CD1c-positive myeloid dendritic cell (primary cell): ENCODE results near the gene LRRC32.

Source experiments
- DNase-seq: peaks from one replicate; pipeline ENCODE4 v3.0.0-alpha.2; 2016; ENCODE audit errors: extremely low spot score

The LRRC32 gene

DNA sequence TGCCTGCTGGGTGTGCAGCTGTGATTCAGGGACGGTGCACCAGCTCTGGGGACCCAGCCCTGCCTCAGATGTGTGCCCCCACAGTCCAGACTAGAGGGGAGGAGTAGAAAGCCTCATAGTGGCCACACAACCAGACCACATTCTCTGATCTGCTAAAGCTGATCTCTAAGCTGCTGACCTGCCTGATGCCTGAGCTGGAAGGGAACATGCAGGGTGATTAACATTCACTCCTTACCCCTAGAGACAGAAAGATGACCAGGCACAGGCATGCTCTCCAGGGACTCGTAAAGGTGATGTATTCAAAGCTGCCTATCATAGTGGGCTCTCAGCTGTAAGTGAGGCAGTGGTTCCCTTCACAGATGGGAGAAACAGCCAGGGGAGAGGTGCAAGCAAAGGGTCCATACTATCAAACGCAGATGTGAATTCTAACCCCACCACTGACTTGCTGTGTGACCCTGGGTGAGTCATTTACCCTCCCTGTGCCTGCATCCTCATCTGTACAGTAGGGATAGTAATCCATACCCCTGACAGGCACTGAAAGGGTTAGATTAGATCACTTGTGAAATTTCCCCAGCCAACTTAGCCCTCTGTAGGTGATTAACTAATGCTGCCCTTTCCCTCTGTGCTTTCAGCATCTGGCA lies 29.0 kb upstream of the LRRC32 start:
- DNase-seq: no peak

DNA sequence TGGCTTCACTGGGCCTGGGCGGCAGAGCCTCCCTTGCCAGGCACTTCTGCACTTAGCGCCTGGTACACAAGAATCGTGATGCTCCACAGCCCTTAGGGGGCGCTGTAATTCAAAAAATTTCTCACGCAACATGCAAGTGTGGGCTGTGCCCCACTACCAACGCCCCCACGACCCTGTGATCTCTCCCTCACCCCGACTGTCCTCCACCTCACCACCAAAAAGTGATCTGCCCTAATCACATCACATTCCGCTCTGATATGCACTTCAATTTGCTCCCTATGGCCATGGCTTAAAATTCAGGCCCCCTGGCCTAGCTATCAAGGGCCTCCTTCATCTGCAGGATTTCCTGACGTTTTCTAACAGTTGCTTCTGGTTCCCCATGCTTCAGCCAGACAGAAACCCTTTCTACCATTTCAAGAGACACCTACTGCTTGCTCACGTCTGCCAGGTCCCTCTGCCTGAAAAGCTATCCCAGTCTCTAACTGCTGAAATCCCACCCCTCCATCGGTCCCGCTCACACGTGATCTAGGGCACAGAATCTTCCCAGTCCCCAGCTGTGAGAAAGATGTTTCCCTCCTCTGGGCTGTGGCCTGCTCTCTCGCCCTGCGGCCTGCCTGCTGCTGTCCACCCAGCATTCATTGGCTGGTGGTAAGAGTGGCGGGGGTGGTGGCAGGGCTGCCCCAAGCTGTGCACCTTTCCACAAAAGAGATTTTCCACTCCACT lies 27.9 kb upstream of the LRRC32 start:
- DNase-seq: no peak

DNA sequence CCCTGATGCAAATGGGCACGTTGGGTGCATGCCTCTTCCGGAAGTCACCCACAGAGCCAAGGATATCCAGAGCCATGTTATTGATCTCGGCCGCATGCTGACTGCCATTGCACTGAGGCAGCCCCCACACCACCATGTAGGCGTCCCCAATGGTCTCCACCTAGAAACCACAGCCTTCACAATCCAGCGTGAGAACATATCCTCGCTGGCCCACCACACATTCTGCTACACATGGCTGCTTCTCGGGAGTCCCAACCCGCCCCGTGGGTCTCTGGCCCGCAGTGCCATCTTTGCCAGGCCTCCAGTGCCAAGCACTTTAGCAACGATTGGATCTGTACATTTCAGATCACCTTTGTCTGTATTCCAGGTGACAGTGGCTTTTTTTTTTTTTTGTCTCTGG lies 26.2 kb upstream of the LRRC32 start:
- no peak for DNase-seq

DNA sequence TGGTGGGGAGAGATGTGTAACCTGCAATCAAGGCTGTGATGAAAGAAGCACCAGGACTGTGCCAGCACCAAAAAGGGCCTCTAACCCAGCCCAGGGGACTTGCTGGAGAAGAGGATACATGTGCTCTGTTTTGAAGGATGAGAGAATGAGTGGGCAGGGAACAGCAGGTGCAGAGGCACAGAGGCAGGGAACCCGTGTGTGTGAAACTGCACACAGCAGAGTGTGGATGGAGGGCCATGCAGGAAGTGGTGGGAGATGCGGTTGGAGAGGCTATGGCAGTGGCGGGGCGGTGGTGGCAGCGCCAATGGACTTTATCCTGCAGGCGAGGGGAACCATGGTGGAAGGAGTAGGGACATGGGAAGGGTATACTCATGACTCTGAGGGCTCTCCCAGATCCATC lies 25.2 kb upstream of the LRRC32 start:
- DNase-seq: peak; percentile 37

DNA sequence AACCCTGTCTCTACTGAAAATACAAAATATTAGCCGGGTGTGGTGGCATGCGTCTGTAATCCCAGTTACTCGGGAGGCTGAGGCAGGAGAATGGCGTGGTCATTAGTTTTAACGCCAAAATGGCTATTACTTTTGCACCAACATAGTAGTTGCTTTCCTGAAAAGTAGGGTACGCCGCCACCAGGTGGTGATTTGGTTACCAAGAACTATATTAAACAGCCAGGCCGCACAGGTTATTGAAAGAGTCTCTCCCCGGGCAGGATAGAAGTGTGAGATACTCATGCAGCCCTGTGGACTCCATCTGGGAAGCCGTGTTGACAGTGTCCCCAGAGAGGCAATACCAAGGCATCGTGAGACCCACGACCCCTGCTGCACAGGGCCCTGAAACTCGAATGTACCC lies 24.6 kb upstream of the LRRC32 start:
- DNase-seq: no peak

DNA sequence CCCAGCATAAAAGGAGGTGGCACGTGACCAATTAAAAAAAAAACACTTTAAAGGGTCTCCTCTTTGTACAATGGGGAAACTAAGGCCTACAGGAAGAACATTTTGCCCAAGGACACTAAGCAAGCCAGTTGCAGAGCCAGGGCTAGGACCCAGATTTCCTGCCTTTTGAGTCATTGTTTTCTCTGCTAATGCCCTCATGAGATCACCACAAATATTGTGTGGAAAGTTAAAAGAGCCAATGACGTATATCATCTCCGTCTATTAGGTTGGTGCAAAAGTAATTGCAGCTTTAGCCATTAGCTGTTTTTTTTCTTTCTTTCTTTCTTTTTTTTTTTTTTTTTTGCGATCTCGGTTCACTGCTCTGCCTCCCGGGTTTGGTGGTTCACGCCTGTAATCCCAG lies 24.1 kb upstream of the LRRC32 start:
- peak; percentile 23 for DNase-seq

DNA sequence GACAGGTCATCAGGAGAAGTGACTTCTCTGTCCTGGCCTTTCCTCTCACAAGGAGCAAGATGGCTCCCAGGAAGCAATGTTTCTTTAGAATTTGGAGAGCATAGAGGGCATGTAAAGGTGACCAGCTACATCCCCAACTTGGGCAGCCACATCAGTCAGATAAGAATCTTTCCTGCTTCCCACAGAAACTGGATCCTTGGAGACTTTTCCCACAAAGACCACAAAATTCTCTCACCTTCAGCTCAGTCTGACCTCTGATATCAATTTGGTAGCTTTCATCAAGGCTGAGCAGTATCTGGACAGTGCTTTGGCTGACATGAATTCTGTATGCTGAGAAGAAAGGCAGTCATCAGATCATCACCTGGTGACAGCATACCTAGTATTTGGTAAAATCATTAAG lies 23.3 kb upstream of the LRRC32 start:
- no peak for DNase-seq

DNA sequence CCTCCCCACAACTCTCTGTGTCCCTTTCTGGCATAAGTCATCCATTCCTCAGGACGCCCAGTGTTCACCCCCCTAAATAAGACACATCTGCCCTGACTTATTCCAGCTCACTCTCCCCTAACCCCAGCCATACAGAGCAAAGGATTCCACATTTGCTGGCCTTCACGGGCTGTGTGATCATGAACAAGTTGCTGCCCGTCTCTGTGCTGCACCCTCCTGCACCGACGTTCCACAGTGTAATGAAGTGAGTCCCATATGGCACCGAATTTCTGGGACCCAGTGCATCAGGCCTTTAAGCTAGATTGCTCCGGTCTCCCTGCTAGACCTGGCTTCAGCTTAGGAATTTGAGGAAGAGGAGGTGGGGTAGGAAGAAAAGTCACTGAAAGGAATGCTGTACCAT lies 22.4 kb upstream of the LRRC32 start:
- no peak for DNase-seq

DNA sequence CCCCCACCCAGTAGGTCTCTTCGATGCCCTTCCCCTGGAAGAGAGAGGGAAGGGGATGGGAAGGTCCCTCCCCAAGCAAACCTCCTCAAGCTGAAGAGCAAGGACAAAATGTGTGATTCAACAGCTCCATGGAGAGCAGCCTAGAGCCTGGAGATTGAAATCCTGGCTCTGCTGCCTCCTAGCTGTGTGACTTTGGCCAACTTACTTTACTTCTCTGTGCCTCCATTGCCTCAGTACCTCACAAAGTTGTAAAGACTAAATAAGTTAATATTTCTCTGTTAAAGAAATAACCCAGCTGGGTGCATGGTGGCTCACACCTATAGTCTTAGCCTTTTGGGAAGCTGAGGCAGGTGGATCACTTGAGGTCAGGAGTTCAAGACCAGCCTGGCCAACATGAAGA lies 21.1 kb upstream of the LRRC32 start:
- DNase-seq: no peak

DNA sequence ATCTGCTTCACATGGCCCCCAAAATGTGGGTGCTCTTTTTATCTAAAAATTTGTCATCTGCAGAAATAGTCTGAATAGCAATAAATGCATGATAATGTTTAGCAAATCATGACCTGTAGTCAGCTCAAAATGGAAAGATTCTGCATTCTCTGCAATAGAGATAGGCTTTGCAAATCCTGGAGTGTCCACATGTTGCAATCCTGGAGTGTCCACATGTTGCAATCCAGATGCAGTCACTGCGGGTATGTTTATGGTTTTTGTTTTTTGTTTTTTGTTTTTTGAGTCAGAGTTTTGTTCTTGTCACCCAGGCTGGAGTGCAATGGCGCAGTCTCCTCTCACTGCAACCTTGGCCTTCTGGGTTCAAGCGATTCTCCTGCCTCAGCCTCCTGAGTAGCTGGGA lies 20.2 kb upstream of the LRRC32 start:
- peak; percentile 95 for DNase-seq

DNA sequence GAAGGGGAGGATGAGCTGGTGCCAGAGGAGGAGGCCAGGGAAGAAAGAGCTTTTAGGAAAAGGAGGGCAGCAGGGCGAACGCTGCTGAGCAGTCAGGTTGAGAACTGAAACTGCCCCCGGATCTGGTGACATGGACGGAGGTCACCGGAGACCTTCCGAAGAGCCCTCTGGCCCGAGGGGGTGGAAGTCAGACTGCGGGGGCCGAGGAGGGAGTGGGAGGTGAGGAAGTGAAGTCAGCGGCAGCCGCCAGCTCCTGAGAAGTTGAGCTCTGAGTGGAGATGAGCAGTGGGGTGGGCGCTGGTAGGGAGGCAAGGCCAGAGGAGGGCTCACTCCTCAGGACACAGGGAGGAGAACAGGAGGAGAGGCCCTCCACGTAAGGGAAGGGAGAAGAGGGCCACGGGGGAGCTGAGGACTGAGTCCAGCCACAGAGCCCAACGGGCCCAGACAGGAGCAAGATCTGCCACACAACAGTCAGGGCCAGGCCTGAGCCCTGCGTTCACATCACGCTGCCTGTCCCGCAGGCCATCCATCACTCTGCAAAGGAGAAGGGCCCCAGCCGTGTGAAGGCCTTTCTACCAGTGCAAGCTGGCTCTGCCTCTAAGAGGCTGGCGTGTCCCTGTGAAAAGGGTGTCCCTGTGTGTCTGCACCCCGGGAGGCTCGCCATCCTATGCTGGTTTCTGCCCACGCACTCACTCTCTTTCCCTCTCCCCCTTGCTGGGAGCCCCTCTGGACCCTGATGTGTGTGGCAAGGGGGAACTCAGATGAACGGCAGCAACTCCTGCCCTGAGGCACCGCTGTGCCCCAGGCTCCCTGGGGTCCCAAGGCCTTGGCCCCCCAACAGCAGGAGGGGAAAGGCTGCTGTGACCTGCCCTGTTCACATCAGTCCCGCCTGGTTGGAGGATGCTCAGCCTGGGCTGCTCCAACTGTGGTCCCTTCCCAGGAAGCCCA lies 19.0 kb upstream of the LRRC32 start:
- DNase-seq: peak; percentile 97

DNA sequence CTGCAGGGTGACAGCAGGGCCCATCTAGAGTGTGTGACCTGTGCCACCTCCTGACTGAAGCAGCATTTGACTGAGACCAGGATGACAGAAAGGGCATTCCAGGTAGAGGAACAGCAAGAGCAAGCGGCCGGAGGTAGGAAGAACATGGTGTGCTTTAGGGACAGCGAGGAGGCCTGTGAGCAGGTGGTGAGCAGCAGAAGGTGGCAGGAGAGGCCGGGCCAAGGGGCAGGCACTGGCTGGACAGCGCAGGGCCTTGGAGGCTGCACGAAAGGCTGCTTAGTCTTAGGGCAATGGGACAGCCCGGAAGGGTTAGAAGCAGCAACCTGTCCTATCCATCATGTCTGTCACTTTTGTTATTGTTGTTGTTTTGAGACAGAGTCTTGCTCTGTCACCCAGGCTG lies 17.6 kb upstream of the LRRC32 start:
- DNase-seq: no peak

DNA sequence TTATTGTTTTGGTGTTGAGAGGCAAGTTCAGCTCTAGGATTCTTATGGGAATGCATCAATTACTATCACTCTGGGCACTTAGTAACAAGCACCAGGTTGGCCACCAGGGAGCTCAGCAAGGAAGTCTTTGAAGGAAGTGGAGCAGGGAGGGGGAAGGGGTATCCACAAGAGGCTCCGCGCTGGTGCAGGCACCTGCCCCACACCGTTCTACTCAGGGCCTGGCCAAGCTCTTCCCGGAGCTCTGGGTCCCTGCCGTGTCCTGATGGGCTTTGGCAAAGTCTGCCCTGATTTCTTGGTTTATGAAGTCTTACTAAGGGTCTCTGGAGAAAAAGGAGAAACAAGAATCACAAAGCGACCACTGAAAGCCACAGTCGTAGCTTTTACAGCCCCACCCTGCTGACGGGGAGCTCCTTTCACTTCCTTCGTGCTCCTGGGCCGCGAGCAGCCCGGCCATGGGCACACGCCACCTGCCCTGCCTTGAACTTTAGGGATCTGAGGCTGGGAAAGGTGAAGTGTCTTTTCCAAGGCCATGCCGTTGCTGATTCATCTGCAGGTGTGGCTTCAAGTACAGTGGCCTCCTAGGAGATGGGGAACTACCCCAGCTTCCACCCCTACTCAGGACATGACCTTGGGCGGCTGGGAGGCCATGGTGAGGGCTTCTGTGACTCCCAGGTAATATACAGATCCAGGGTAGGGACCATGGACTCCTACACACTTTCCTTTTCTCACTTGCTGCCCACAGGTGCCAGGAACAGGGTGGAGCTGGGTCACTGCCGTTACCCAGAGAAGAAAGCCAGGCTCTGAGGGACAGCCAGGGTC lies 15.9 kb upstream of the LRRC32 start:
- DNase-seq: peak; percentile 84

DNA sequence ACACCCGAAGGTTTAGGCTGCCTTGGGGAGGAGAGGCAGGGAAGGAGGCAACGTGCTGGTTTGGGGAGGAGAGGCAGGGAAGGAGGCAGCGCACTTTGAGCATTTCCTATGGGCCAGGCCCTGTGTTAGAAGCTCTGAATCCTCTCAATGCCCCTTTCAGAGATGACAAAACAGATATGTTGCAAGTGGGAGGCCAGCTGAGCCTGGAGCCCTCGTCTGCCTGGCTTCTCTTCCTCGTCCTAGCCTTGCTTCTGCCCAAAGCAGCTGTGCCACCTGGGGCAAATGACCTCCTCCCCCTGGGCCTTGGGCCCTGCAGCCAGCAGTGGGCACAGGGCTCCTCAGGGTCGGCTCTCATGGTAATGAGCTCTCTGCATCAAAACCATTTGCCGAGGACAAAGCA lies 15.3 kb upstream of the LRRC32 start:
- DNase-seq: peak; percentile 48

DNA sequence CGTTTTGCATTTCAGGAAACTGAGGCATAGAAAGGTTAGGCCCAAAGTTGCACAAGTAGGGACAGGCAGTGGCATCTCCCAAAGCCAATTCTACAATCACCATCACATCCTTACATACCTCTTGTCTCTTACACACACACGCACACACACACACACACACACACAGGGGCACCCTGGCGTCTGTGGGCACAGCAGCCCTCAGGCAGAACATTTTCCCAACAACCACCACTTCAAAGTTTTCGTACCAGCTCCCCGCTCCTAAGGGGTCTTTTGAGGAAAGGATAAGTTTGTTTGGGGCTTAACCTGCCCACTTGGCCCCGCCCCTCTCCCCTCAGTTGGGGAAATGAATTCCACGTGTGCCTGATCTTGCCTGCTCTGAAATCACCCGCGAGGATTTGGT lies 14.7 kb upstream of the LRRC32 start:
- DNase-seq: no peak

DNA sequence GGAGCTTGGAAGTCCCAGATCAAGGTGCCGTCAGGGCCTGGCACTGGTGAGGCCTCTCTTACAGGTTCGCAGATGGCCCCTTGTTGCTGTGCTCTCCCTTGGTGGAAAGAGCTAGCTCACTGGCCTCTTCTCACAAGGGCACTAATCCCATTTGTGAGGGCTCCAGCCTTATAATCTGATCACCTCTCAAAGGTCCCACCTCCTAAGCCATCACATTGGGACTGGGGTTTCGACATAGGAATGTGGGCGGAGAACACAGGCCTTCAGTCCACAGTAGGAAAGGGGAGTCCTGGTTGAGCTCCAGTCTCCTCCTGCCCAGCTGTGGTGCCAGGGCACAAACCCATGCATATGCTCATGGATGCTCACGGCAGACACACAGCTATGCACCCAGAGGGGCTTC lies 14.0 kb upstream of the LRRC32 start:
- DNase-seq: no peak

DNA sequence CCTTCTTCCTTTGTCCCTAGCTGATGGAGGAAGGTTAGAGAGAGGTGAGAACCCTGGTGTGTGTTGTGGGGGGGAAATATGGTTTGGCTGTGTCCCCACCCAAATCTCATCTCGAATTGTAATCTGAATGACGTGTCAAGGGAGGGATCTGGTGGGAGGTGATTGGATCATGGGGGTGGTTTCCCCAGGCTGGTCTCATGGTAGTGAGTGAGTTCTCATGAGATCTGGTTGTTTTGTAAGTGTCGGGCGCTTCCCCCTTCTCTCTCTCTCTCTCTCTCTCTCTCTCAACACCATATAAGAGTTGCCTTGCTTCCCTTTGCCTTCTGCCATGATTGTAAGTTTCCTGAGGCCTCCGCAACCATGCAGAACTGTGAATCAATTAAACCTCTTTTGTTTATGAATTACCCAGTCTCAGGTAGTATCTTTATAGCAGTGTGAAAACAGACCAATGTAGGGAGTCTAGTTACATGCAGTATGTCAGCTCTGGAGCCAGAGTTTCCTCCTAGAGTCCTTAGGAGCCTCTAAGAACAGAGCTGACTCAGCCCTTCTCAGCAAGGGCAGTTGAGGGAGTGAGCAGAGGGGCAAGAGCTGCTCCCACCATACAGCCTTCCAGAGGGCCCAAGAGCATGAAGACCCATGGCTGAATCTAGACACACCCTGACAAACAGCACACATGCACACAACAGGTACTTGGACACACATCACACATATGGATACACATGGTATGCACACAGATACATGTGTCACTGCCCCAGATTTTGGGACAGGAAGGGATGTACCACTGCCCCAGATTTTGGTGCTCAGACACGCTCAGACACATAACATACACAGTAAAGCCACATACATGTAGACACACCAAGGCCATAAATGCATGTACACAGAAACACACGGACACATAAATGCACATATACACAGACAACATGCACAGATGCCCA lies 12.9 kb upstream of the LRRC32 start:
- peak; percentile 58 for DNase-seq

DNA sequence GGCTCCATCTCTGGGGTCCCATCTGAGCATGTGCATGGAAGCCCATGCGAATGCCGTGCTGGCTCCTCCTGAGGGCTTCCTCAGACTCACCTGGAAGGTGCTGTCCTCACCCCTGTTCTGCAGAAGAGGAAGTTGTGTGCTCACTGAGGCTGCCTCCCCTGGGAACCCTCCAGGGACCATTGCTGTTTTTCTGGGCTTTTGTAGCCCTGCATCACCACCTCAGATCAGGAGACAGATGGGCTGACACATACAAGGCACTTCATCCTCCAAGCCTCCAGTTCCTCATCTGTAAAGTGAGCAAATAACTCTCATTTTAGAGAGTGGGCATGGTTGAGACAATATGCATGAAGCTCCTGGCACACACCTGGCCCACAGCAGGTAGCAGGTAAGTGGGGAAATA lies 12.1 kb upstream of the LRRC32 start:
- peak; percentile 30 for DNase-seq

DNA sequence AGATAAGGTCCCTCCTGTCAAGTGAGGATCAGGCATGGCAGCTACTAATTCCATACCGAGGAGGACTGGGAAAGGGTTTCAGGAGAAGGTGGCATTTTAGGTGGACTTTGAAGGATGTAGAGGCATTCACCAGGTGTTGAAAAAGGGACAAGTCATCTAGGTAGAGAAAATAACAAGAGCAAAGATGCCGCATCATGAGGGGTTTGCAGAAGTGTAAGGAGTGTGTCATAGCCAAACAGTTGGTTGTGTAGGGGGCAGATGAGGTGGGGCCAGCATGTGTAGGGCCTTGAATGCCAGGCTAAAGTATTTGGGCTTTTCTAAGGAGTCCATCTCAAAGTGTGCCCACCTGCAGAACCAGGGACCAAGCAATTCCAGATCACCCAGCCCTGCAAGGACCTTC lies 11.6 kb upstream of the LRRC32 start:
- DNase-seq: no peak

DNA sequence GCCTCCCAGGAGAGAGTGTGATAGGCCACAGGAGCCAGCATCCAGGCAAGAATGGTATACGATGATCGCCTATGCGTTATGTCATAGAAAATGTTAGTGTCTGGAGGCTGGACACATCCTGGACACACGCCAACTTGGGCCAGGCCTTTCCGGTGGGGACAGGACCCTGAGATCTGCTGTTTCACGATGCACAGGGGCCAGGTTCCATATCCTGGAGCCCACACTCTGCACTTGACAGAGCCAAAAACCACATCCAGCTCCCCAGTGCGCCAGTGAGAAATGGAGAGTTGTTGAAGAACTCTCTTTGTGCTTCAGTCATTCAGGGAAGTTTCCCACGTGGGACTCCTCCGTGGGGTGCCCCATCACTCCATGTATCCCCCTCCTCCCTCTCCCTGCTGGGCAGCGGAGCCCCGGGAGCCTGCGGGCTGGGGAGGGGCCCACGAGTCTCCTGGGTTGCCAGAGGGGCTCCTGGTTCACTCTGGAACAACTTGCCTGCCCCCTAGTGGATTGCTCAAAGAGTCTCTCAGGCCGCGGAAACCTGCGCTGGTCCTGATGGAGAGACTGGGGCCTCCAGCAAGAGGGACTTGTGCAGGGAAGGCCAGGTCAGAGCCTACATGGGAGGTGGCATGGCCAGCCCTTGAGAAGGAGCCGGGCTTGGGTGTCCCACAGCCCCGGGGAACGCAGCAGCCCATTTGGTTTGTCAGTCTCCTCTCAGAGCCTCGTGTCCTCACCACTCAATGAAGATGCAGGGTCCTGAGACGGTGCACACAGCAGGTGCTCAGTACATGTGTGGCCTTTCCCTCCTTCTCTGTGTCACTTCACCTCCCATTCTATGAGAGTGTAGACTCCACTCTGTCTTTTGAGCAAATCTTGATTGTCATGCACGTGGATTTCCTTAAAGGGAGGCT lies 10.2 kb upstream of the LRRC32 start:
- DNase-seq: peak; percentile 75
